ENCODE measurements around the gene TECPR2.
"Not testable (repeated sequence)": the region's sequence is repeated elsewhere in the genome, so short reads cannot be mapped to it uniquely, and the experiment has no call there.

TECPR2 gene

GRCh38 chr14:102545461-102546265 lies 182.9 kb downstream of the TECPR2 start:
- Histone ChIP-seq H3K9me3 (ENCODE audit: control insufficient read depth, low read length) (no peaks in the 10 kb centered on the region), H3K36me3 (ENCODE audit: control insufficient read depth, insufficient read depth, low read length) (no peaks in the 10 kb centered on the region), H3K9ac (no peak overlapping the region), H3K79me2 (no peaks in the 10 kb centered on the region), H3K27me3 (ENCODE audit: control insufficient read depth, insufficient read depth, low read length) (peaks cover 11% of the 10 kb centered on the region), H3K4me1 (no peaks in the 10 kb centered on the region), H3K4me2 (ENCODE audit: low read length) (no peak overlapping the region), H3K27ac (no peak overlapping the region), H2AFZ (peak overlapping the region; percentile 38), H3K4me3 (ENCODE audit: low read depth, low read length) (no peak overlapping the region)
- TF ChIP-seq CTCF (IDR thresholded peaks at IDR 0.05), result no peak

GRCh38 chr14:102548616-102549240 lies 186.0 kb downstream of the TECPR2 start:
- H3K9me3 ChIP-seq (ENCODE audit: control insufficient read depth, low read length), result no peaks in the 10 kb centered on the region
- no peak overlapping the region for H3K9ac ChIP-seq
- no peaks in the 10 kb centered on the region for H3K4me1 ChIP-seq
- no peak overlapping the region for H3K27ac ChIP-seq
- H2AFZ ChIP-seq, result no peak overlapping the region
- H3K4me3 ChIP-seq (ENCODE audit: low read depth, low read length), result no peak overlapping the region
- no peak overlapping the region for H3K4me2 ChIP-seq (ENCODE audit: low read length)
- no peak for TF ChIP-seq CTCF (IDR thresholded peaks at IDR 0.05)
- peaks cover 11% of the 10 kb centered on the region for H3K27me3 ChIP-seq (ENCODE audit: control insufficient read depth, insufficient read depth, low read length)
- no peaks in the 10 kb centered on the region for H3K36me3 ChIP-seq (ENCODE audit: control insufficient read depth, insufficient read depth, low read length)
- H3K79me2 ChIP-seq, result no peaks in the 10 kb centered on the region

- not testable (repeated sequence) for H3K27ac ChIP-seq; H2AFZ ChIP-seq; H3K27me3 ChIP-seq (ENCODE audit: control insufficient read depth, insufficient read depth, low read length); H3K4me2 ChIP-seq (ENCODE audit: low read length); H3K9ac ChIP-seq; H3K4me1 ChIP-seq; H3K4me3 ChIP-seq (ENCODE audit: low read depth, low read length); H3K79me2 ChIP-seq; H3K36me3 ChIP-seq (ENCODE audit: control insufficient read depth, insufficient read depth, low read length); H3K9me3 ChIP-seq (ENCODE audit: control insufficient read depth, low read length)
Measured at GRCh38 chr14:102550927-102551401, 188.2 kb downstream of the TECPR2 start.
